Uterus (tissue), 2 donors: Measurements from ENCODE around the gene CCDC150.

Source experiments
- POLR2A ChIP-seq, 2 donors: fragments of 450-650 bp; IDR thresholded peaks; one replicate each; pipeline ENCODE4 v1.6.1; 2016; ENCODE audit warnings: antibody characterized with exemption in 2 of 2, mild to moderate bottlenecking in 1 of 2, moderate library complexity in 1 of 2
- TF ChIP-seq, protein P1 (sequence below), 4 experiments: fragments of 200-600 bp in 2 of 4; fragments of 450-650 bp in 2 of 4; sonication (generic) in 2 of 4; IDR thresholded peaks; one replicate each; pipeline ENCODE4 v1.5.1; 2016 to 2019; ENCODE audit warnings: antibody characterized with exemption in 4 of 4, mild to moderate bottlenecking in 2 of 4, moderate library complexity in 1 of 4

DNA sequence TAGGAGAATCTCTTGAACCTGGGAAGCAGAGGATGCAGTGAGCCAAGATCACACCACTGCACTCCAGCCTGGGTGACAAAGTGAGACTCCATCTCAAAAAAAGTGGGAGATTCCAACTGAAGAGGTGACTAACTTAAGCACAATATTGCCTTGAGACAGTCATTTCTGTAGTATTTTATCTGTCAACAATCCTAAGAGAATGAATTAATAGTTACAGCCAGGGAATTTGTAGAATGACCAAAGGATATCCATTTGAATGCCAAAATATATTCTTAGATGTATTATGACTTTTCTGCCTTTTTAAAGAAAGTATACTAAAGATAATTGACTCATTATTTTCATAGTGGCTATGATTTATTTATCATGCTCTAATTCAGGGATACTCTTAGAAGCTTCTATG is 40.7 kb upstream of the CCDC150 start:
- TF ChIP-seq, protein P1, sequence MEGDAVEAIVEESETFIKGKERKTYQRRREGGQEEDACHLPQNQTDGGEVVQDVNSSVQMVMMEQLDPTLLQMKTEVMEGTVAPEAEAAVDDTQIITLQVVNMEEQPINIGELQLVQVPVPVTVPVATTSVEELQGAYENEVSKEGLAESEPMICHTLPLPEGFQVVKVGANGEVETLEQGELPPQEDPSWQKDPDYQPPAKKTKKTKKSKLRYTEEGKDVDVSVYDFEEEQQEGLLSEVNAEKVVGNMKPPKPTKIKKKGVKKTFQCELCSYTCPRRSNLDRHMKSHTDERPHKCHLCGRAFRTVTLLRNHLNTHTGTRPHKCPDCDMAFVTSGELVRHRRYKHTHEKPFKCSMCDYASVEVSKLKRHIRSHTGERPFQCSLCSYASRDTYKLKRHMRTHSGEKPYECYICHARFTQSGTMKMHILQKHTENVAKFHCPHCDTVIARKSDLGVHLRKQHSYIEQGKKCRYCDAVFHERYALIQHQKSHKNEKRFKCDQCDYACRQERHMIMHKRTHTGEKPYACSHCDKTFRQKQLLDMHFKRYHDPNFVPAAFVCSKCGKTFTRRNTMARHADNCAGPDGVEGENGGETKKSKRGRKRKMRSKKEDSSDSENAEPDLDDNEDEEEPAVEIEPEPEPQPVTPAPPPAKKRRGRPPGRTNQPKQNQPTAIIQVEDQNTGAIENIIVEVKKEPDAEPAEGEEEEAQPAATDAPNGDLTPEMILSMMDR (IDR thresholded peaks at IDR 0.05) = no peak
- TF ChIP-seq POLR2A (IDR thresholded peaks at IDR 0.05) = no peak
